Inflammatory macrophage treated with lipopolysaccharide for 1 hour (primary cell): ENCODE results near the gene LRCH3.

Experiments used
- DNase-seq, 2 donors: peaks; one replicate each; pipeline ENCODE4 v3.0.0-alpha.2; 2020 to 2022

LRCH3 gene

GRCh38 chr3:197793247-197793646 lies 2.2 kb downstream of the LRCH3 start:
- peak; percentile 50 to 56 for DNase-seq

DNA sequence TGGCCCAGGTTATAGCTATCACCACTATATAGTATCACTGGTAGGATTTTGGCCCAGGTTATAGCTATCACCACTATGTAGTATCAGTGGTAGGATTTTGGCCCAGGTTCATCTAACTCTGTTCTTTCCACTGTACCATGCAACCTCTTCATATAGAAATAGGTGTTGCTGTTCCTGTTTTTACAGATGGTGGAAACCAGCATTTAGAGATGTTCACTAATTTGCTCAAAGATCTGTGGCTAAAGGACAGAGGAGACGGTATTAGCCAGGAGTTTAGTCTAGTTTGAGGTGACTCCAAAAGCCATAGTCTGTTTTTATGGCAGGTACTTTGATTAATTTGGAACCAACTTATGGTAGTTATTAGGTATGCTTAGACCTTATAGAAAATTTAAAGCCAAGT lies 3.1 kb downstream of the LRCH3 start:
- DNase-seq, result no peak

DNA sequence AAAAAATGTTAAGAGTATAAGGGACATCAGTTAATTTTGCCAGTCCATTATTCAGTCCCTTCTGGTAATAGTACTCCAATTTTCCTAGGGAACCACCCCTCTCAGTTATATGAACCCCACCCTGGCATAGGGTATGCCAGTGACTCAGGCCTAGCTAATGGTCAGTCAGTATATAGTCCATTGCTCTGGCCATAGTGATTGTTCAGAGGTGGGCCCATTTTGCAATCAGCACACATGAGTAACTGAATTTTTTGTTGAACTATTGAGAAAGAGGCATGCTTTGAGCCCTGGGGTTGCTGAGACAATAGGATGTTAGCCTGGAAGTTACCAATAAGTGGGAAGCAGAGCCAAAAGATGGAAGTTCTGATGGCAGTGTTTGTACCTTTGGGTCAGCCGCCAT lies 4.1 kb downstream of the LRCH3 start:
- peak; percentile 68 to 76 for DNase-seq

- no peak for DNase-seq
Observed at GRCh38 chr3:197796087-197796486, 5.0 kb downstream of the LRCH3 start.

- DNase-seq, result no peak
Observed at GRCh38 chr3:197798863-197799262, 7.8 kb downstream of the LRCH3 start.

DNA sequence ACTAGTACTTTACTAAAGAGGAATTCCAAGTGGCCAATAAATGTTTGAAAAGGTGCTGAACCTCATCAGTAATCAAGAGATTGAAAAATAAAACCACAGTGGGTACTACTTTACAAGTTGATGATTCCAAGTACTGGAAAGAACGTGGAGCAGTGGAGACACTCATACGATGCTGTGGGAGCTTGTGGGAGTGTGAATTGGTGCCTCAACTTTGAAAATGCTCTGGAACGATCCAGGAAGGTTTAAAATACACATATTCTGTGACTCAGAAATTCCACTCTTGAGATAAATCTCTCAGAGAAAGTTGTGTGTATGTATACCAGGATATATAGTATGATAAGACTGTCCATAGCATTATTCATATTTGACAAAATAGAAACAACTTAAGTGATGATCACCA lies 9.3 kb downstream of the LRCH3 start:
- DNase-seq, result no peak

DNA sequence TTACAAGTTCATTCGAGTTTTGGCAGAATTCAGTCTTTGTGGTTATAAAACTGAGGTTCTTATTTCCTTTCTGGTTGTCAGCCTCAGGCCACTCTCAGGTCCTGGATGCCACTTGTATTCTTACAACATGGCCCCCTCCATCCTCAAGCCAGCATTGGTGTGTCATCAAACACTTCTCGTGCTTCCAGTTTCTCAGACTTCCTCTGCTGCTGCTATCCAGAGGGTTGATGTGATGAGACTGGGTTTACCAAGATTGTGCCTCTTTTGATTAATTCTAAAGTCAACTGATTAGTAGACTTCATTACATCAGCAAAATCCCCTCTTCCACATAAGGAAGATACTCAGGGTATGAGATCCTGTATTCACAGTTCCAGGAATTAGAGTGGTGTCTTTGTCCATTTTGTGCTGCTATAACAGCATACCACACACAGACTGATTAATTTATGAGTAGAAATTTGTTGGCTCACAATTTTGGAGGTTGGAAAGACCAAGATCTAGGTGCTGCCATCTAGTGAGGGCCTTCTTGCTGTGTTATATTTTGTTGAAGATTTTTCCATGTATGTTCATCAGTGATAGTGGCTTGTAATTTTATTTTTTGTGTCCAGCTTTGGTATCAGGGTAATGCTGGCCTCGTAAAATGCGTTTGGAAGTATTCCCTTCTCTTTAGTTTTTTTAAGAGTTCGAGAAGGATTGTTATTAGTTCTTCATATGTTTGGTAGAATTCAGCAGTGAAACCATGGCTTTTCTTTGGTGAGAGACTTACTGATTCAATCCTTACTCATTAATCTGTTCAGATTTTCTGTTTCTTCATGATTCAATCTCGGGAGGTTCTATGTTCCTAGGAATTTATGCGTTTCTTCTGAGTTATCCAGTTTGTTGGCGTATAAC lies 11.1 kb downstream of the LRCH3 start:
- peak; percentile 77 to 78 for DNase-seq

GRCh38 chr3:197802779-197803459 lies 11.9 kb downstream of the LRCH3 start:
- no peak for DNase-seq

DNA sequence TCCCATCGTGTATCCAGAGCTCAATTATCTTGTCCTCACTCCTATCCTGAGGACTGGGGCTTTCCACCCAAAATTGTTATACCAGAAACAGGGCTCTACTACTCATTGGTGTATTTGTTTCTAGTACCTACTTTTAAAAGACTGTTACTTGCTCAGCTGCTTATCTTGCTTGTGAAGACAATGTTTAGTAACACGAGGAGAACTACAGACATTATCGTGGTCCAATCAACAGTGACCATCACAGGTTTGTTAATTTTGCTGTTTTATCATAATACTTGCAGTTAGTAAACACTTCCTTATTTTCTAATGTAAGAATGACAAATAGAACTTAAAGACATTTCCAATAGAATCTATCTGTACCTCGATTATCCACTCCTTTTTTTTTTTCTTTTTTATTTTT lies 13.5 kb downstream of the LRCH3 start:
- DNase-seq, result no peak

DNA sequence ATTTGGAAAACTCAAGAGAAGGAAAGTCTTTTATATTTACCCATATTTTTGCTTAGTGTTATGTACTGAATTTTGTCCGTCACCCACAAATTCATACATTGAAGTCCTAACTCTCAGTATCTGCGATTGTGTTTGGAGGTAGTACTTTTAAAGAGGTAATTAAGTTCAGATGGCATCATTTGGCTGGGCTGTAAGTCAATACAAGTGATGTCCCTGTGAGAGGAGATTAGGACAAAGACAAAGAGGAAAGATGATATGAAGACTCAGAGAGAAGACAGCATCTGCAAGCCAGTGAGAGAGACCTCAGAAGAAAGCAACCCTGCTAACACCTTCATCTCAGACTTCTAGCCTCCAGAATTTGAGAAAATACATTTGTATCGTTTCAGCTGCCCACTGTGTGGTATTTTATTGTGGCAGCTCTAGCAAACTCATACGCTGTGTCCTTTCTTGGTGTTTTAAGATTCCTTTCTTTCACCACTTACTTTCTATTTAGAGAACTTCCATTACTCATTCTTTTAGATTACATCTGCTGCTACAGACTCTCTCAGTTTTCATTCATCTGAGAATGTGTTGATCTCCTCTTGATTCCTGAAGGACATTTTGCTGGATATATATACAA lies 17.0 kb downstream of the LRCH3 start:
- no peak for DNase-seq

DNA sequence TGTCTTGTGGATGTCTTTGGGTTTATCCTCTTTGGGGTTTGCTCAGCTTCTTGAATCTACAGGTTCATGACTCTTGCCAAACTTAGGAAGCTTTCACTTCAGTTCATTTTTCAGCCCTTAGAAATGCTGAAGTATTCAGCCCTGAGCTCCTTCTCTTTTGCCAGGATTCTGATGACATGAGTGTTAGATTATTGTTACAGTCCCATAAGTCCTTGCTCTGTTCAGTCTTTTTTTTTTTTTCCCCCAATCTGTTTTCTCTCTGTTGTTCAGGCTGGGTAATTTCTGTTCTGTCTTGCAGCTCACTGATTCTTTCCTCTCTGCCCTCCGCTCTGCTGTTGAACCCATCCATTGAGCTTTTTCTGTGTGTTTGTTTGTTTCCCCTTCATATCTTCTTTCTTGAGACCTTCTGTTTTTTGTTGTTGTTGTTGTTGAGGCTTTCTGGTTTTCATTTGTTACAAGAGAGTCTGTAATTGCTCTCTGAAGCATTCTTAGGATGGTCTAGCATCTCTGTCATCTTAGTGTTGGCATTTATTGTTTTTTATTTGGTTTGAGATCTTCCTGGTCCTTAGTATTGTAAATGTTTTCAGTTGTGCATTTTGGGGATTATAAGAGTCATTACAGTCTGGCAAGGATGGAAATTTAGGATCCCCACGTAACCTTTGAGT lies 18.4 kb downstream of the LRCH3 start:
- DNase-seq, result peak in 1 of 2 donors; percentile 21

DNA sequence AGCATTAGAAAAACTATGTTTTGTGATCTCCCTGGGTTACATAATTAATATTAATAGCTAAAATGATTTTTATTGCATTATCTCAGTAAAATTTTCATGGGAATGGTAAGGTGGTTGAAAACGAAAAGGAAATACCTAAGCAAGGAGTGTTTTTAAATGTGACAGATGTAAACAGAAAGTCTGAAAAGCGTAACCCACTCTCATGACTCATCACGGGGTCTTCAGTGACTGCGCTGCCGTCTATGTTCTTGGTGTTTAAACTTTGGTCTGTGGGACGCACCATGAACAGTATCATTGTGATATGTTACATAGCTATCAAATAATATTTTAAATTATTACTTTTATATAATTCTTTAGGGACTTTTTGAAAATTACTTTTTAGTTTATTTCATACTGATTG lies 19.8 kb downstream of the LRCH3 start:
- DNase-seq, result no peak

GRCh38 chr3:197811343-197811742 lies 20.3 kb downstream of the LRCH3 start:
- DNase-seq, result peak; percentile 96 to 97

- DNase-seq, result no peak
Observed at GRCh38 chr3:197814372-197814771, 23.3 kb downstream of the LRCH3 start.

DNA sequence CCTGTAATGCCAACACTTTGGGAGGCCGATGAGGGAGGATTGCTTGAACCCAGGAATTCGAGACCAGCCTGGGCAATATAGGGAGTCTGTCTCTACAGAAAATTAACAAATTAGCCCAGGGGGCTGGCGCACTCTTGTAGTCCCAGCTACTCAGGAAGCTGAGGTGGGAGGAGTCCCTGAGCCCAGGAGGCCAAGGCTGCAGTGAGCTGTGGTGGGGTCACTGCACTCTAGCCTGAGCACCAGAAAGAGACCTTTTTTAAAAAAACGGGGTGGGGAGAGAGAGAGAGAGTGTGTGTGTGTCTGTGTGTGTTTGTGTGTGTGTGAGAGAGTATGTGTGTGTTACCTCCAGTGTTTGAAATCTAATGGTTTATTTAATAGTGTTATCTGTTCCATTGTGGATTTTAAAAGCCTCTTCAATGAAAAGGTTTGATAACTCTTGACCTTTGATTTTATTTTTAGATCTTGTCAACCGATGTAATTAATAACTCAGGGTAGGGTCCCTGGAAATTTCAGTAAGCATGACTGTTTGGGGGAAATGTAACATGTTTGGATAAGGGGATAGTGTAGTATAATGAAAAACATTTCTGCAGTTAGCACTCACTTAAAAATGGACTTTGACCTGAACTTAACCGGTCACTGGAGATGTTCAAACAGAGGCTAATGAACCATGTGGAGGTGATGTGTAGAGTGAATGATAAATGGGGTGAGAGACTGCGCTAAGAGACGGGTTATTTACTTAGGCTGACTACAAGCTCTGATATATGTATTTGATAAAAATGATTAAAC lies 29.7 kb downstream of the LRCH3 start:
- DNase-seq, result no peak

- no peak for DNase-seq
Observed at GRCh38 chr3:197829397-197830045, 38.5 kb downstream of the LRCH3 start.

DNA sequence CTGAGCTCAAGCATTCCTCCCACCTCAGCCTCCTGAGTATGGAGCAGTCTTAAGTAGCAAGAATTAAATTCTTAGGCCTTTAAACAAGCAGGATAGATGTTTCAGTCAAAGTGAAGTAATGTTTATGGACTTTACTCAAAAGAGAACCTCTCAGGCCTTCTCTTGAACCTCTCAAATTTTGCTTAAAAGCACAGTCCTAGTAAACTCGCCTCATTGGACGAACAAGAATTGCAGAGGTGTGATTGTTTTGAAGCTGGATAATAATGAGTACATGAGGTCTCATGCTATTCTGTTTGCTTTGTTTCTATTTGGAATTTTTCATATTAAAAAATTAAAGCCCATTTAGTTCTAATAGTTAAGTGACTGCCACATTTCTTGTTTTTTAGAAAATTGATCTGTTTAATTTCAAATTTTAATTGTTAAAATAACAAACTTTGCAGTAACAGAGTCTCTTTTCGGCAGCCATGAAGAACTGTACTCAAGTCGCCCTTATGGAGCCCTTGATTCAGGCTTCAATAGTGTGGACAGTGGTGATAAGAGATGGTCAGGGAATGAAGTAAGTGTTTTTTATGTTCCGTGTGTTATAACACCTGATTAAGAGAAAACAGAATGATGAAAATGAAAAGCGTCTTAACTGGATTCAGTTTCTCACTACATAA lies 39.4 kb downstream of the LRCH3 start:
- no peak for DNase-seq

DNA sequence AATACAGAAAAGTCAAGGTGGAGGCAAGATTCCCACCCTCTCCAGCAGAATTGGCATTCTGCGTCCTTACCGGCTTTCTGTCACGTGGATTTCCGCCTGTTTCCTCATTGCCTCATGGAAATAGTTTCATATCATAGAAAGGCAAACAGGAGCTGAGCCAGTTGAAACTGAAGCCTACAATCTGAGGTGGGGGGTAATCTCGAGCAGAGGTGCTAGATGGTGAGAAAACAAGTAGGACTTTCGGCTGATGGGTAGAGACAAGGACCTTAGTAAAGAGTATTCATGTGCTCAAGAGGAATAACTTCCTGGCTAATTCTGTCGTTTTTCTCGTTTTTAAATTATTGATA lies 39.9 kb downstream of the LRCH3 start:
- no peak for DNase-seq

- no peak for DNase-seq
Observed at GRCh38 chr3:197833930-197834715, 43.1 kb downstream of the LRCH3 start.

DNA sequence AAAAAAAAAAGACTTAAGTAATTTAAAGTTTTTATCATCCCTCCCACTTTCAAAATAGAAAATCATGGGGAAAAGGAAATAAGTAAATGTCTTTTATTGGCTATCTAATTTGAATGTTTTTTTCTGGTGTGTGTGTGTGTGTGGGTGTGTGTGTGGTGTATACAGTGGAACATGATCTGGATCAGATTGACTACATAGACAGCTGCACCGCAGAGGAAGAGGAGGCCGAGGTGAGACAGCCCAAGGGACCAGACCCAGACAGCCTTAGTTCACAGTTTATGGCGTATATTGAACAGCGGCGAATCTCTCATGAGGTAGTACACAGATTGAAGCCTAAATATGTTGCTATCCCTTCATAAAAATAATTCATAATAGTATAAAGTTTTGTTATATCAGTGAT lies 44.5 kb downstream of the LRCH3 start:
- no peak for DNase-seq

DNA sequence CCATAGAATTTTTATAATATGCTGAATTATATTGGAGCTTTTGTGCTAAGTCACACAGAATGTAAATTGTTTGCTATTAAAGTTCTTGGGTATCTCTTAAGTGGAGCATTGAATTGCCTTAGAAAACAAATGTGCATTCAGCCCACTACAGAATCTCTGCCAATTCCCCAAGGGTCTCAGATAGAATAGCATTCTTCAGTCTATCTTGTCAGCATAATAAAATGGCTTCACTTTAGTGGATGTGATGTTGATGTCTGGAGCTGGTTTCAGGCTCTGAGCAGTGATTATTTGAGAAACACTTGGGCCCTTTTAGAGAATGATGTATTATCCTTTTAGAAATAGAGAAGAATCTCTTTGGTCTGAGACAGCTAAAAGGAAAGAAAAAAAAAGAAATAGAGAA lies 45.2 kb downstream of the LRCH3 start:
- DNase-seq, result no peak
